GM21526 (cell line): ENCODE results near the gene NOL4L.
"Not testable (repeated sequence)": the region's sequence is repeated elsewhere in the genome, so short reads cannot be mapped to it uniquely, and the experiment has no call there.

Source experiments
- ATAC-seq: cut with Tn5 transposase; IDR thresholded peaks from one replicate; pipeline ENCODE4 v1.9.1; 2021; ENCODE audit warnings: moderate library complexity; ENCODE audit not compliant: unreplicated experiment, low FRiP score

Gene NOL4L

GRCh38 chr20:32436142-32436861 lies 148.8 kb downstream of the NOL4L start:
- no peak for ATAC-seq

DNA sequence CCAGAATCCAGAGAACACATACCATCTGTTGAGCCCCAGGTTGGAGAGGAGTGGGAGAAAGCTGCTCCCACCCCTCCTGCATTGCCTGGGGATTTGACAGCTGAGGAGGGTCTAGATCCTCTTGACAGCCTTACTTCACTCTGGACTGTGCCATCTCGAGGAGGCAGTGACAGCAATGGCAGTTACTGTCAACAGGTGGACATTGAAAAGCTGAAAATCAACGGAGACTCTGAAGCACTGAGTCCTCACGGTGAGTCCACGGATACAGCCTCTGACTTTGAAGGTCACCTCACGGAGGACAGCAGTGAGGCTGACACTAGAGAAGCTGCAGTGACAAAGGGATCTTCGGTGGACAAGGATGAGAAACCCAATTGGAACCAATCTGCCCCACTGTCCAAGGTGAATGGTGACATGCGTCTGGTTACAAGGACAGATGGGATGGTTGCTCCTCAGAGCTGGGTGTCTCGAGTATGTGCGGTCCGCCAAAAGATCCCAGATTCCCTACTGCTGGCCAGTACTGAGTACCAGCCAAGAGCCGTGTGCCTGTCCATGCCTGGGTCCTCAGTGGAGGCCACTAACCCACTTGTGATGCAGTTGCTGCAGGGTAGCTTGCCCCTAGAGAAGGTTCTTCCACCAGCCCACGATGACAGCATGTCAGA lies 149.6 kb downstream of the NOL4L start:
- ATAC-seq: no peak

GRCh38 chr20:32434434-32434833 lies 150.7 kb downstream of the NOL4L start:
- ATAC-seq: no peak

DNA sequence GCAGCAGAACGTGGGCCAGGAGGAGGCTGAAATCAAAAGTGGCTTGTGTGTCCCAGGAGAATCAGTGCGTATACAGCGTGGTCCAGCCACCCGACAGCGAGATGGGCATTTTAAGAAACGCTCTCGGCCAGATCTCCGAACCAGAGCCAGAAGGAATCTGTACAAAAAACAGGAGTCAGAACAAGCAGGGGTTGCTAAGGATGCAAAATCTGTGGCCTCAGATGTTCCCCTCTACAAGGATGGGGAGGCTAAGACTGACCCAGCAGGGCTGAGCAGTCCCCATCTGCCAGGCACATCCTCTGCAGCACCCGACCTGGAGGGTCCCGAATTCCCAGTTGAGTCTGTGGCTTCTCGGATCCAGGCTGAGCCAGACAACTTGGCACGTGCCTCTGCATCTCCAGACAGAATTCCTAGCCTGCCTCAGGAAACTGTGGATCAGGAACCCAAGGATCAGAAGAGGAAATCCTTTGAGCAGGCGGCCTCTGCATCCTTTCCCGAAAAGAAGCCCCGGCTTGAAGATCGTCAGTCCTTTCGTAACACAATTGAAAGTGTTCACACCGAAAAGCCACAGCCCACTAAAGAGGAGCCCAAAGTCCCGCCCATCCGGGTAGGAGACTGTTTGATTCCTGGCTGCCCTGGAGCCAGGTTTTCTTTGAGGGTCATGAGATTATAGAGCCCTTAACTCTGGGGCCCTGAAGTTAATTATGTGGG lies 151.7 kb downstream of the NOL4L start:
- no peak for ATAC-seq

GRCh38 chr20:32432277-32432676 lies 152.9 kb downstream of the NOL4L start:
- no peak for ATAC-seq

DNA sequence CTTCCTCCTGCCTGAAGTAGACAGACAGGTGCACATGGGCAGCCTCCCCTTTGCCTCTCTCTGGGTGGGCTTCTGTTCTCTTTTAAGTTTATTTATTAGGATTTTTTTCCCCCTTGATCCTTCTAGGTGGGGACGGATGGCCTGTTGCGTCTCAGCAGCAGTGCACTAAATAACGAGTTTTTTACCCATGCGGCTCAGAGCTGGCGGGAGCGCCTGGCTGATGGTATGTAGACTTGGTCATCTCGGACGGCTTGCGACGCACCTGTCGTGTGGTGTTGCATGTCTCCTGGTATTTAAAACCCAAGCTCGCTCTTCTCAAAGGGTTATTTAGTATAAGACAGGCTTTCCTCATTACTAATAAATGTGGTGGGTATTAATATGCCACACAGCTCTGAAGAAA lies 153.7 kb downstream of the NOL4L start:
- ATAC-seq: no peak

DNA sequence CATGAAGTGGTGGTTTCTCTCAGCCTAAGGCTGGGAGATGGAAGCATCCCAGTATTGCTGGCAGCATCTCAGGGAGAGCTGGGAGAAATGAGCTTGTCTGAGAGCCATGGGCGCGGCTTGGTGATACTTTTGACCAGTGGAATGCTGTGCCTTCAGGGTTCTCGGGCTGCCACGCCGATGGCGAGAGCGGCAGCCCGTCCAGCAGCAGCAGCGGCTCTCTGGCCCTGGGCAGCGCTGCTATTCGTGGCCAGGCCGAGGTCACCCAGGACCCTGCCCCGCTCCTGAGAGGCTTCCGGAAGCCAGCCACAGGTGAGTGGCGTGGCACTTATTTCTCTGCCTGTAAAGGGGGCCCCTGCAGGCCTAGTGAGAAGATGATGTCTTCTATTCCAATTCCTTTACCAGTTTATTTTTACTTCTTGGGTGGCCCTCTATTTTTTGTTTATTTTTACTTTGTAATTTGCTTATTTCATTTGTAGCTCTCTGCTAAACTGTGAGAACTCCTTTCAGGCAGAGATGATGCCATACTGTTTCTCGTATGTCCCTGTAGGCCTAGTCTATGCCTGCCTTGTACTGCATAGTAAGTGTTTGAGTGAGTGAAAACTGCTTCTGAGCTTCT lies 155.3 kb downstream of the NOL4L start:
- no peak for ATAC-seq

DNA sequence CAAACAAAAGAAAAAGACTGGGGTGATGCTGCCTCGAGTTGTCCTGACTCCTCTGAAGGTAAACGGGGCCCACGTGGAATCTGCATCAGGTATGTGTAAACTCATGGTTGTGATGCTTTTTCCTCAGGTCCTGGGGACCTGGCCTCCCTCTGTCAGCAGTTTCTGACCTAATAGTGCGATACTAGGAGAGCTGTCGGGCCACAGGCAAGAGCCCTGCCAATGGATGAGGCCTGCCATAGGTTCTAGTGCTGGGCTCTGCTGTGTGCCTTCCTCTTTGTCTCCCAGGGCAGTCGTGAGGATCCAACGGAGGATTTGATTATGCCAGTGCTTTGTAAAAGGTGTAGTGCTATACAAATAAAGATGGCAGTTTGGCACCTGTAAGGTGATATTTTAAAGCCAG lies 155.8 kb downstream of the NOL4L start:
- no peak for ATAC-seq

DNA sequence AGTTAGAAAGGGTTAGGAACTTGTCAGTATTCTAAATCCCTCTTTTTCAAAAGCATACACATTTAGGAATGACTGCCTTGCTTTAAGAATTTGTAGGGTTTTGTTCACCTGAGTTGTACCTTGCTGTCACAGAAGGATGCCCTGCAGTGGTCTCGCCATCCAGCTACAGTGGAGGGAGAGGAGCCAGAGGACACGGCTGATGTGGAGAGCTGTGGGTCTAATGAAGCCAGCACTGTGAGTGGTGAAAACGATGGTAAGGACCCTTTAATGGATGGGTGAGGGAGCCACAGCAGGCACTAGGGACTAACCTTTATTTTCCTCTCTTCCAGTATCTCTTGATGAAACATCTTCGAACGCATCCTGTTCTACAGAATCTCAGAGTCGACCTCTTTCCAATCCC lies 157.1 kb downstream of the NOL4L start:
- no peak for ATAC-seq

GRCh38 chr20:32421290-32421689 lies 163.8 kb downstream of the NOL4L start:
- ATAC-seq: no peak

- ATAC-seq: no peak
These were observed 166.8 kb downstream of the NOL4L start for GRCh38 chr20:32418376-32418775.

GRCh38 chr20:32416206-32416605 lies 168.9 kb downstream of the NOL4L start:
- no peak for ATAC-seq

DNA sequence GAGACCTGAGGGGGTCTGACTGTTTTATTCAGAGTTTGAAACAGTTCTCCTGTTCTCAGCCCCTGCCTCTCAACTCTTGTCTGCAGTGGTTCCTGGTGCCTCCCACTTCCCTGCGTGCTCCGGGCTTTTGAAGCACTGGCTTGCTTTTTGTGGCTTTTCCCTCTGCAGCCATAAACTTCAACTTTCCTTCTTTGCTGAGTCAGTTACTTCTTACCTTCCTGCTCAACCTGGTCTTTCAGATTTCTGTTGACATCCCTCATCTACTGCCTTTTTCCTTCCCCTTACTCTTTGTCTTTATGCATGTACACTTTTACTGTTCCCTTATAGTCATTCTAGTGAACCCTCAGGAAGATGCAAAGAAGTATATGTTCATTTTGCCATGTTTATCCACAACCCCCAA lies 169.6 kb downstream of the NOL4L start:
- no peak for ATAC-seq

- no peak for ATAC-seq
These were observed 173.0 kb downstream of the NOL4L start for GRCh38 chr20:32411955-32412706.

DNA sequence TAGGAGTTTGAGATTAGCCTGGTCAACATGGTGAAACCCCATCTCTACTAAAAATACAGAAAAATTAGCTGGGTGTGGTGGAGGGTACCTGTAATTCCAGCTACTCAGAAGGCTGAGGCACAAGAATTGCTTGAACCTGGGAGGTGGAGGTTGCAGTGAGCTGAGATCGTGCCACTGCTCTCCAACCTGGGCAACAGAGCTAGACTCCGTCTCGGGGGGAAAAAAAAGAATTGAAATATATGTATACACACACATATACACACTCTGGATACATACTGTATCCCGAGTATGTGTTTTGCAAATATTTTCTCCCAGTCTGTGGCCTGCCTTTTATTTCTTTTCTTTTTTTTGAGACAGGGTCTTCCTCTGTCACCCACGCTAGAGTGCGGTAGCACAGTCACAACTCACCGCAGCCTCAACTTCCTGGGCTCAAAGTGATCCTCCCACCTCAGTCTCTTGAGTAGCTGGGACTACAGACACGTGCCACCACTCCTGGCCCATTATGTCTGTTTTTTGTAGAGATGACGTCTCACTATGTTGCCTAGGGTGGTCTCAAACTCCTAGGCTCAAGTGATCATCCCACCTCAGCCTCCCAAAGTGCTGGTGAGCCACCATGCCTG lies 177.9 kb downstream of the NOL4L start:
- not testable (repeated sequence) for ATAC-seq

DNA sequence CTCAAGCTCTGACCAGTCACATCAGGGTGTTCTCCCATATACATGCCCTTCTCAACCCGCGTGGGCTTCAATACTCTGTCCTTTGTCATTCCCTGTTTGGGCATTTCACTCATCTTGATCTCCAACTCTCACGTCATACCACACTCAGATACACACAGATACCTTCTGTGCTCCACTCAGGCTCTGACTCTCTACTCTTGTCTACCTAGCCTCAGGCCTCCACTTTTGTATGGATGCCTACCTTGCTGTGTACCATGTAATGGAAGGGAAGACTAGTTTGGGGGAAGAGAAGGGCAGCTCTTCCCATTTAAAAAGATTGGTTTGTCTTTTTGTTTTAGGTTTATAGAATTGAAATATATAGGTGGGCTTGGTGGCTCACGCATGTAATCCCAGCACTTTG lies 178.4 kb downstream of the NOL4L start:
- ATAC-seq: no peak

DNA sequence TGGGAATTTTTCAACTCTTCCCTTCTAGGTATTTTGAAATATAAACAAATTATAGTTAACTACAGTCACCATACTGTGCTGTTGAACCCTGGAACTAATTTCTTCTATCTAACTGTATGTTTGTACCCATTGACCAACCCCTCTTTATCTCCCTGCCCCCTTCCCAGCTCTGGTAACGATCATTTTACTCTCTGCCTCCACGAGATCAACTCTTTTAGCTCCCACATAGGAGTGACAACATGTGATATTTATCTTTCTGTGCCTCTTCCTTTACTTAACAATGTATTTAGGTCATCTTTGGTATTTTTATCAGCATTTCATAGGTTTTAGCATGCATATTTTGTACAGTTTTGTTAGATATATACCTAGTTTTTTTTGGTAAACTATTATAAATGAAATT lies 181.1 kb downstream of the NOL4L start:
- ATAC-seq: no peak

- no peak for ATAC-seq
These were observed 184.7 kb downstream of the NOL4L start for GRCh38 chr20:32400476-32400875.

DNA sequence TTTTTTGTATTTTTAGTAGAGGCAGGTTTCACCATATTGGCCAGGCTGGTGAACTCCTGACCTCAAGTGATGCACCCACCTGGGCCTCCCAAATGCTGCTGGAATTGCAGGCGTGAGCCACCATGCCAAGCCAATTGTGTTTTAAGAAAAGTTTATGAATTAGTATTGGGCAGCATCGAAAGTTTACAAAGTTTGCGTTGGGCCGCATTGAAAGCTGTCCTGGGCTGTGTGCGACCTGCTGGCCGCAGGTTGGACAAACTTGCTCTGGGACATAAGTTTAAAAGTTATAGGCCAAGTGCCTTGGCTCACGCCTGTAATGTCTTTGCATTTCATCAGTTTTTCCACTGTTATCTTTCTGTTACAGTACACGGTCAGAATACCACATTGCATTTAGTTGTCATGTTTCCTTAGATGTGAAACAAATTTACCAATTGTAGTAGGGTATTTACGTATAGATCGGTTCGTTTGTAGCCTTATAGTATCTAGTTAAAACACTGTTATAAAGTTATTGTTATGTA lies 187.5 kb downstream of the NOL4L start:
- ATAC-seq: no peak

GRCh38 chr20:32396646-32397160 lies 188.4 kb downstream of the NOL4L start:
- no peak for ATAC-seq
